Neural crest cell (in vitro differentiated cells): ENCODE data around the gene NUTF2. TPM values are rescaled to one million over a fixed set of nuclear protein-coding genes. Genes with fewer than 3 reads are reported as not detected.

Experiments
- DNase-seq: peaks from one replicate; pipeline ENCODE4 v3.0.0; 2021; ENCODE audit warnings: low read depth, mixed read lengths, low spot score
- H3K27ac Mint-ChIP-seq: one replicate; pipeline ENCODE4 v1.8.0; 2021; ENCODE audit warnings: mild to moderate bottlenecking, mixed read lengths; ENCODE audit not compliant: unreplicated experiment
- H3K27me3 Mint-ChIP-seq: 2 replicates; pipeline ENCODE4 v1.8.0; 2021; ENCODE audit warnings: low read depth, mild to moderate bottlenecking, mixed read lengths
- H3K36me3 Mint-ChIP-seq: 2 replicates; pipeline ENCODE4 v1.8.0; 2021; ENCODE audit warnings: low read depth, mild to moderate bottlenecking, mixed read lengths
- H3K4me1 Mint-ChIP-seq: 2 replicates; pipeline ENCODE4 v1.8.0; 2021; ENCODE audit warnings: mixed read lengths
- H3K4me3 Mint-ChIP-seq: one replicate; pipeline ENCODE4 v1.8.0; 2021; ENCODE audit warnings: mild to moderate bottlenecking, mixed read lengths
- H3K9me3 Mint-ChIP-seq: 2 replicates; pipeline ENCODE4 v1.8.0; 2021; ENCODE audit warnings: mixed read lengths
- total RNA-seq: library from RNA; stranded (reverse); gene quantifications from 2 replicates; pipeline ENCODE4 v1.2.1, GENCODE V29; 2021
- TF ChIP-seq, protein P1 (sequence below): fragments of 200-600 bp; sonication (generic); conservative IDR thresholded peaks from 2 replicates; pipeline ENCODE4 v1.5.0; 2021; ENCODE audit warnings: antibody characterized with exemption, mild to moderate bottlenecking

The NUTF2 gene
- total RNA-seq, 1 donor from 2014 or later: 185 TPM

DNA sequence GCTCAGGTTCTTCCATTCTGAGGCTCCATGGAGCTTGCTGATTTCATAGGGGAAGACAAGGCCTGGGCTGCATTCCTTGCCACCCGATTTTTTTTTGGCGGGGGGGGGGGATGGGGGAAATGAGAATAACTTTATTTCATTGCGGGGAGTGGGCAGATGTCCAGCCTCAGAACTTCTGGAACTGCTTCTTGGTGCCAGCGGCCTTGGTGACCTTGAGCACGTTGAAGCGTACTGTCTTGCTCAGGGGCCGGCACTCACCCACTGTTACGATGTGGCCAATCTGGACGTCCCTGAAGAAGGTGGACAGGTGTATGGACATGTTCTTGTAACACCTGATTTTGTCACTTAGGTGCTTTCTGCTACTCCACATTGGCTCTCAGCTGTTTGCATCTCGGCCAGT, 9.1 kb downstream of the NUTF2 start:
- no peaks in the 10 kb centered on the region for H3K9me3 Mint-ChIP-seq
- H3K27ac Mint-ChIP-seq: no peak overlapping the region
- H3K36me3 Mint-ChIP-seq: no peaks in the 10 kb centered on the region
- no peak for DNase-seq
- TF ChIP-seq, protein P1, sequence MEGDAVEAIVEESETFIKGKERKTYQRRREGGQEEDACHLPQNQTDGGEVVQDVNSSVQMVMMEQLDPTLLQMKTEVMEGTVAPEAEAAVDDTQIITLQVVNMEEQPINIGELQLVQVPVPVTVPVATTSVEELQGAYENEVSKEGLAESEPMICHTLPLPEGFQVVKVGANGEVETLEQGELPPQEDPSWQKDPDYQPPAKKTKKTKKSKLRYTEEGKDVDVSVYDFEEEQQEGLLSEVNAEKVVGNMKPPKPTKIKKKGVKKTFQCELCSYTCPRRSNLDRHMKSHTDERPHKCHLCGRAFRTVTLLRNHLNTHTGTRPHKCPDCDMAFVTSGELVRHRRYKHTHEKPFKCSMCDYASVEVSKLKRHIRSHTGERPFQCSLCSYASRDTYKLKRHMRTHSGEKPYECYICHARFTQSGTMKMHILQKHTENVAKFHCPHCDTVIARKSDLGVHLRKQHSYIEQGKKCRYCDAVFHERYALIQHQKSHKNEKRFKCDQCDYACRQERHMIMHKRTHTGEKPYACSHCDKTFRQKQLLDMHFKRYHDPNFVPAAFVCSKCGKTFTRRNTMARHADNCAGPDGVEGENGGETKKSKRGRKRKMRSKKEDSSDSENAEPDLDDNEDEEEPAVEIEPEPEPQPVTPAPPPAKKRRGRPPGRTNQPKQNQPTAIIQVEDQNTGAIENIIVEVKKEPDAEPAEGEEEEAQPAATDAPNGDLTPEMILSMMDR: no peak
- no peaks in the 10 kb centered on the region for H3K27me3 Mint-ChIP-seq
- no peak overlapping the region for H3K4me3 Mint-ChIP-seq
- H3K4me1 Mint-ChIP-seq: peaks cover 24% of the 10 kb centered on the region

DNA sequence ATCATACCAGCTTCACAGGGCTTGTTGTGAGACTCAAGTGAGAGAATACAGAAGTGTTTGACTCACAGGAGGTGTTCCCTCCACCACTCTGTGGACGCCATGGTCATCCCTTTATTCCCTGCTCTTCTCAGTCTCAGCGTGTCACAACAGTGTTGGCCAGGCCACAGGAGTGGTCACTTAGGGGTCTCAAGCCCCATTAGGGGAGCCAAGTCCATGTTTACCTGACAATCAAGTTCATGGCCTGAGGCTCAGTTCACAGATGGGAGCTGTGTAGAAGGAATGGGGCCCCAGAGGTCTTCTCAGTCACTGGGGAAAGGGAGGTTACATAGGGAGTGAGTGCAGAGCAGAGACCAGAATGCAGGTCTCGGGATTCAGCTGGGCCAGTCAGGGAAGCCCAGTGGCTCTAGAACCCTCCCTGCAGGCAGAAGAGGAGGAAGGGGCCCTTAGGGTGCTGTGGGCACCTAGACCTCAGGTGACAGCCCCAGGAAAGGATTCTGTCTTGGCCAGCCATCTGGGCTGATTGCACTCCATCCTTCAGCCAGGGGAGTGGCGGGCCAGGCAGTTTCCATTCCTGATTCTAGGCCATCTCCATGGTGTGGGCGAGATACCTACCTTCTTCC, 10.3 kb downstream of the NUTF2 start:
- H3K4me3 Mint-ChIP-seq: no peak overlapping the region
- DNase-seq: no peak
- peaks cover 32% of the 10 kb centered on the region for H3K4me1 Mint-ChIP-seq
- TF ChIP-seq, protein P1: no peak
- H3K27ac Mint-ChIP-seq: no peak overlapping the region
- H3K27me3 Mint-ChIP-seq: no peaks in the 10 kb centered on the region
- no peaks in the 10 kb centered on the region for H3K9me3 Mint-ChIP-seq
- no peaks in the 10 kb centered on the region for H3K36me3 Mint-ChIP-seq

DNA sequence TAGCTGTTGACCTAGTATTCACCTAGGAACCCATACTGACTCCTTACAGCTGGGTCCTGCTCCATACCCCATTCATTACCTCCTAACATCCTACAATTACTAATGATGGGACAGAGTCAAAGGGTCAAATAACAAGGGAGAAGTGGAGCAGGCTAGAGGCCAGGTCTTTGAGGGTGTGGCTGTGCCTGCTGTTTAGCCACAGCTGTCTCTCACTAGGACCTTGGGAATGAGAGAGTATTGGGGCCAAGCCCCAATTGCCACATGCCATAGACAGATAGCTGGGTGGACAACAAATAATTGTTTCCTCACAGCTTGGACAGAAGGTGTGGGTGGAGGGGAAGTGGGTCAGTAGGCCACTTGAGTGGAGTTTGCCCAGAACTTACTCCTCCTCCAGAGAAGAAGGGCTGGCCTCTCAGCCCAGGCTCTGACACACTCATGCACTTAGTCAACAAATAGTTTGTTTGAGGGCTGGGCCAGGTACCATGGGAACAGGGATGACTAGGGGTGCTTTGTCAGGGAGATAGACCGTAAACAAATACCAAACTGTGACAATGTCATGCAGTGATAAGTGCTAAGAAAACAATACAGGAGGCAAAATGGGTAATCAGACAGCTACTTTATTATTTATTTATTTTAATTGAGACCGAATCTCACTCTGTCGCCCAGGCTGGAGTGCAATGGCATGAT, 11.0 kb downstream of the NUTF2 start:
- Mint-ChIP-seq H3K9me3 (no peaks in the 10 kb centered on the region), H3K4me3 (no peak overlapping the region), H3K27ac (peak overlapping the region; percentile 8), H3K27me3 (no peaks in the 10 kb centered on the region), H3K4me1 (peaks cover 32% of the 10 kb centered on the region), H3K36me3 (no peaks in the 10 kb centered on the region)
- TF ChIP-seq, protein P1: no peak
- DNase-seq: no peak

DNA sequence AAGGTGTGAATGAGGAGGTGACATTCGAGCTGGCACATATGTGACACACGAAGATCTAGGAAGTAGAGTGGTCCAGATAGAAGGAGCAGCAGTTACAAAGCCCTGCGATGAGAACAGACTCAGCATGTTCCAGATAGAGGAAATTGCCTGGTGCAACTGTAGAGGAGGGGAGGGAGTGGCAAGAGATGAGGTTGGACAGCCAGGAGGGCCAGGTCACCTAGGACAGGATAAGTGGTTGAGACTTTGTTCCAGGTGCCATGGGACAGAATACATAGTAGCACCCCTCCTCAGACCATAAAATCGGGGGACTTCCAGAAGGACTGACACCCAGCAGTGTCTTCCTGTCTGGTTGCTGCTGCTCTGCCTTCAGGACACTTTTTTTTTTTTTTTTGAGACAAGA, 11.8 kb downstream of the NUTF2 start:
- Mint-ChIP-seq H3K27ac (peak overlapping the region; percentile 71), H3K9me3 (no peaks in the 10 kb centered on the region), H3K4me3 (no peak overlapping the region), H3K4me1 (peaks cover 32% of the 10 kb centered on the region), H3K36me3 (no peaks in the 10 kb centered on the region), H3K27me3 (no peaks in the 10 kb centered on the region)
- DNase-seq: no peak
- TF ChIP-seq, protein P1: no peak

DNA sequence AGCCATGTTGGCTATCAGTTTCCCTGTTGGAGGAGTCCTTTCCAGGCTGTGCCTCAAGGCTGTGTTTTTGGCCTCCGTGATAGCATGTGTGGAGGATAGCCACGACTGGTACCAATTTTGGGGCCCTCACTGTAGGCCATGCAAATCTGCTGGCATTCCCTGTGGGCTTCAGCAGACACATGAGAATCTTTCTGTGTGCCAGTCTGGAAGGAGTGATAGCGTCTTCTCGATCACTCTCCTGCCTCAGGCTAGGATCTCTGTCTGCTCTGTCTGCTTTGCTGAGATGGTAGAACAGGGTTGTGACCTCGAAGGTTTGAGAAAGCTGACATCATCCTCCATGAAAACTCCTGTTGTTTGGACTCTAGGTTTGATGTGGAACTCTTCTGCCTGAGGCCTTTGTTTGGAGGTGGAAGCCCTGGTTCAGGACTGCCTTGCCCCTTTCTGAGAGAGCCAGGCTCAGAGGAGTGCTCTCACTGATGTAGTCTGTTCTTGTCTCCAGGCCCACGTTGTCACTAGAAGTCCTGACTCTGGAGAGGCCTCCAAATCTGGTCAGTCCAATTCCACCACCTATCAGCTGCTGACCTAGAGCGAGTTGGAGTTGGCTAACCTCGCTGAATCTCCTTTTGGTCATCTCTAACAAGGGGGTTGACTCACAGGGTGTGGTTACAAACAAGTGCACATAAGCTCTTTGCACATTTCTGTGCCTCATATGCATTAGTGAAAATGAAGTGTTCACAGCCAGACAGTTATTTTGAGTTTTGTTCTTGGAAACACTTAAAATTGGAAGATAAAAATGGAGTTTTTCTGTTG, 14.1 kb downstream of the NUTF2 start:
- peak overlapping the region; percentile 81 for H3K27ac Mint-ChIP-seq
- DNase-seq: no peak
- H3K4me1 Mint-ChIP-seq: peaks cover 30% of the 10 kb centered on the region
- H3K27me3 Mint-ChIP-seq: no peaks in the 10 kb centered on the region
- TF ChIP-seq, protein P1: no peak
- H3K36me3 Mint-ChIP-seq: peaks cover 6% of the 10 kb centered on the region
- no peak overlapping the region for H3K4me3 Mint-ChIP-seq
- no peaks in the 10 kb centered on the region for H3K9me3 Mint-ChIP-seq
